ENCODE results near the gene FAM89B.

DNA sequence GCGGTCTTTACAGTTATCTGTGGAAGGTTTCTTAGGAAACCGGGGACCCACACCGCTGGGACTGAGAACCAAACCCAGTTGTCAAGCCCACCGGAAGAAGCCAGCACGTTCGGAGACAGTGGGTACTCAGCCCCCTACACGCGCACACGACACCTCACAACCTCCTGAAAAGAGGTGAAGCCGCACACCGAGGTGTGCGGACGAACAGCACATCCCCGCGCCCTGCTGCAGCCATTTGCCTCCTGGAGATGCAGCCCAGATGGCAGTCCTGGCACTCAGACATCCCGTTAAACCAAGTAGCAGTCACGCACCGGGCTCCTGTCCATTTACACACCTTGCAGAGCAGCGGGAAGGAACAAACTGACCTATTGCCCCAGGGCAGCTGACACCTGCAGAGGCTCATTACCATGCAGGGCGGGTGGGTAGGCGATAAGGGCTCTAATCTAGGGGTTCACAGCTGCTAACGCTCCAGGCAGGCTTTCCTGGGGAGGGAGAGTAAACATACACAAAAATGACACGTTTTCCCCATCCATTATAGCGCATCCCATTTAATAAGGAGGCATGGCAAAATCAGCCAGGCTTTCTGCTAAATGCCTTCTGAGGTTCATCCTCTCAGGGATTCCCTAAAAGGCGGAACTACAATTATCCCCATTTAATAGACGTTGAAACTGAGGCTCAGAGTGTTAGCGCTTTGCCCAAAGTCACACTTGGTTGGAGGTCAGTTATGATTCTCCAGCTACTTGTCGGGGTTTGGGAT is 2.7 kb downstream of the FAM89B start:
- TF ChIP-seq, protein P1, sequence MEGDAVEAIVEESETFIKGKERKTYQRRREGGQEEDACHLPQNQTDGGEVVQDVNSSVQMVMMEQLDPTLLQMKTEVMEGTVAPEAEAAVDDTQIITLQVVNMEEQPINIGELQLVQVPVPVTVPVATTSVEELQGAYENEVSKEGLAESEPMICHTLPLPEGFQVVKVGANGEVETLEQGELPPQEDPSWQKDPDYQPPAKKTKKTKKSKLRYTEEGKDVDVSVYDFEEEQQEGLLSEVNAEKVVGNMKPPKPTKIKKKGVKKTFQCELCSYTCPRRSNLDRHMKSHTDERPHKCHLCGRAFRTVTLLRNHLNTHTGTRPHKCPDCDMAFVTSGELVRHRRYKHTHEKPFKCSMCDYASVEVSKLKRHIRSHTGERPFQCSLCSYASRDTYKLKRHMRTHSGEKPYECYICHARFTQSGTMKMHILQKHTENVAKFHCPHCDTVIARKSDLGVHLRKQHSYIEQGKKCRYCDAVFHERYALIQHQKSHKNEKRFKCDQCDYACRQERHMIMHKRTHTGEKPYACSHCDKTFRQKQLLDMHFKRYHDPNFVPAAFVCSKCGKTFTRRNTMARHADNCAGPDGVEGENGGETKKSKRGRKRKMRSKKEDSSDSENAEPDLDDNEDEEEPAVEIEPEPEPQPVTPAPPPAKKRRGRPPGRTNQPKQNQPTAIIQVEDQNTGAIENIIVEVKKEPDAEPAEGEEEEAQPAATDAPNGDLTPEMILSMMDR (IDR thresholded peaks at IDR 0.05): no peak
- no peak for TF ChIP-seq POLR2A (IDR thresholded peaks at IDR 0.05)

Measured in vagina (tissue), 2 donors.